ENCODE results near the gene OASL. TPM values are rescaled to one million over a fixed set of nuclear protein-coding genes. Genes with fewer than 3 reads are reported as not detected.

The OASL gene
- total RNA-seq, 1 experiment from 2014 or later: 0.47 TPM

GRCh38 chr12:120988234-120988633, 50.8 kb downstream of the OASL start:
- no peak for TF ChIP-seq CTCF (IDR thresholded peaks at IDR 0.05; ENCODE audit: unreplicated experiment)
- Mint-ChIP-seq H3K27me3 (ENCODE audit: insufficient read depth, unreplicated experiment) (peaks cover 18% of the 10 kb centered on the region), H3K9me3 (ENCODE audit: unreplicated experiment) (no peaks in the 10 kb centered on the region), H3K27ac (ENCODE audit: low read depth, unreplicated experiment) (no peak overlapping the region), H3K36me3 (ENCODE audit: insufficient read depth, unreplicated experiment) (no peaks in the 10 kb centered on the region), H3K4me1 (ENCODE audit: insufficient read depth, unreplicated experiment) (peaks cover 4% of the 10 kb centered on the region), H3K4me3 (ENCODE audit: unreplicated experiment) (no peak overlapping the region)
- BruUV-seq (replicated peaks): no TSS peak
- intact Hi-C loops (cut with micrococcal nuclease): no loop called here
- POLR2A ChIA-PET: no interaction called here
- CTCF ChIA-PET: no interaction called here
- DNase-seq (ENCODE audit: unreplicated experiment): no peak

GRCh38 chr12:120984351-120984898, 54.6 kb downstream of the OASL start:
- Mint-ChIP-seq H3K4me1 (ENCODE audit: insufficient read depth, unreplicated experiment) (peaks cover 4% of the 10 kb centered on the region), H3K4me3 (ENCODE audit: unreplicated experiment) (no peak overlapping the region), H3K36me3 (ENCODE audit: insufficient read depth, unreplicated experiment) (no peaks in the 10 kb centered on the region), H3K27me3 (ENCODE audit: insufficient read depth, unreplicated experiment) (peaks cover 13% of the 10 kb centered on the region), H3K27ac (ENCODE audit: low read depth, unreplicated experiment) (no peak overlapping the region), H3K9me3 (ENCODE audit: unreplicated experiment) (no peaks in the 10 kb centered on the region)
- no peak for DNase-seq (ENCODE audit: unreplicated experiment)
- BruUV-seq (replicated peaks): no TSS peak
- ChIA-PET POLR2A (interaction anchor here (1.6 kb wide), 1 partner anchor 8 kb away, joined by 6 read pairs; no protein-coding TSS in a partner anchor), CTCF (interaction anchor here (0.6 to 1.2 kb wide), 7 partner anchors 12 to 399 kb away, joined by 3 to 7 read pairs (median 4); no protein-coding TSS in a partner anchor)
- no peak for TF ChIP-seq CTCF (IDR thresholded peaks at IDR 0.05; ENCODE audit: unreplicated experiment)
- intact Hi-C loops (cut with micrococcal nuclease): no loop called here

- no peak for TF ChIP-seq CTCF (IDR thresholded peaks at IDR 0.05; ENCODE audit: unreplicated experiment)
- Mint-ChIP-seq H3K4me3 (ENCODE audit: unreplicated experiment) (no peak overlapping the region), H3K36me3 (ENCODE audit: insufficient read depth, unreplicated experiment) (no peaks in the 10 kb centered on the region), H3K27ac (ENCODE audit: low read depth, unreplicated experiment) (no peak overlapping the region), H3K4me1 (ENCODE audit: insufficient read depth, unreplicated experiment) (peaks cover 4% of the 10 kb centered on the region), H3K27me3 (ENCODE audit: insufficient read depth, unreplicated experiment) (peaks cover 13% of the 10 kb centered on the region), H3K9me3 (ENCODE audit: unreplicated experiment) (no peaks in the 10 kb centered on the region)
- DNase-seq (ENCODE audit: unreplicated experiment): no peak
- no TSS peak for BruUV-seq (replicated peaks)
- ChIA-PET POLR2A (interaction anchor here (1.6 kb wide), 1 partner anchor 9 kb away, joined by 6 read pairs; no protein-coding TSS in a partner anchor), CTCF (interaction anchor here (0.6 to 0.7 kb wide), 2 partner anchors 39 to 386 kb away, joined by 4 read pairs; no protein-coding TSS in a partner anchor)
- intact Hi-C loops (cut with micrococcal nuclease): no loop called here
Measured at GRCh38 chr12:120983759-120984158, 55.3 kb downstream of the OASL start.

GRCh38 chr12:120982659-120983058, 56.4 kb downstream of the OASL start:
- Mint-ChIP-seq H3K4me1 (ENCODE audit: insufficient read depth, unreplicated experiment) (peaks cover 4% of the 10 kb centered on the region), H3K9me3 (ENCODE audit: unreplicated experiment) (no peaks in the 10 kb centered on the region), H3K27ac (ENCODE audit: low read depth, unreplicated experiment) (no peak overlapping the region), H3K4me3 (ENCODE audit: unreplicated experiment) (no peak overlapping the region), H3K36me3 (ENCODE audit: insufficient read depth, unreplicated experiment) (no peaks in the 10 kb centered on the region), H3K27me3 (ENCODE audit: insufficient read depth, unreplicated experiment) (peaks cover 13% of the 10 kb centered on the region)
- no peak for DNase-seq (ENCODE audit: unreplicated experiment)
- CTCF ChIA-PET: interaction anchor here (1.2 kb wide), 1 partner anchor 11 kb away, joined by 9 read pairs; no protein-coding TSS in a partner anchor
- intact Hi-C loops (cut with micrococcal nuclease): no loop called here
- BruUV-seq (replicated peaks): no TSS peak
- POLR2A ChIA-PET: interaction anchor here (1.6 kb wide), 1 partner anchor 10 kb away, joined by 6 read pairs; no protein-coding TSS in a partner anchor
- TF ChIP-seq CTCF (IDR thresholded peaks at IDR 0.05; ENCODE audit: unreplicated experiment): no peak
